Endothelial cell of umbilical vein (primary cell): ENCODE data around the gene UBE3D. TPM values are rescaled to one million over a fixed set of nuclear protein-coding genes. Genes with fewer than 3 reads are reported as not detected.

Experiments
- BruUV-seq: library from RNA; stranded (reverse); fragments of 400-500 nt; replicated peaks from 2 replicates; lab custom pipeline; 2021; lab: Mats Ljungman, UMichigan
- CTCF ChIA-PET: fragments of 300-600, 350-600 bp; sonication (Branson Sonifier 250); formaldehyde crosslinking; loops from one replicate; lab custom pipeline; 2021; ENCODE audit warnings: antibody characterized with exemption, inconsistent platforms; lab: Charles Lee
- POLR2A ChIA-PET: fragments of 300-600, 350-600 bp; sonication (Branson Sonifier 250); formaldehyde crosslinking; loops from one replicate; lab custom pipeline; 2021; ENCODE audit warnings: antibody characterized with exemption, inconsistent platforms; lab: Charles Lee
- DNase-seq: peaks from one replicate; pipeline ENCODE4 v3.0.0-alpha.2; 2011; ENCODE audit warnings: low read depth, low spot score
- FAIRE-seq: peaks from 2 replicates; lab custom pipeline; 2011; peaks lifted over from hg19 to GRCh38; lab: Jason Lieb, UNC
- H2AFZ ChIP-seq: 2 replicates; pipeline ENCODE4 v1.6.0; 2012; ENCODE audit warnings: low read depth, low read length, control low read depth, inconsistent platforms
- H3K27ac ChIP-seq: 2 replicates; pipeline ENCODE4 v1.5.1; 2011; ENCODE audit warnings: low read depth, mild to moderate bottlenecking, control low read depth, low read length, moderate library complexity; ENCODE audit not compliant: insufficient read depth
- H3K27me3 ChIP-seq, 2 experiments: 2 replicates each; pipeline versions ENCODE4 v1.6.0 to v1.6.1; 2011; ENCODE audit warnings: low read length in 2 of 2, mixed read lengths in 1 of 2; ENCODE audit not compliant: control insufficient read depth in 2 of 2, insufficient read depth in 2 of 2
- H3K36me3 ChIP-seq, 2 experiments: 2 replicates in 1 of 2; 3 replicates in 1 of 2; pipeline ENCODE4 v1.5.1; 2011; ENCODE audit warnings: low read length in 2 of 2, mild to moderate bottlenecking in 1 of 2, moderate library complexity in 1 of 2; ENCODE audit not compliant: control insufficient read depth in 2 of 2, insufficient read depth in 2 of 2; ENCODE audit errors: extremely low read depth in 1 of 2
- H3K4me1 ChIP-seq: 3 replicates; pipeline ENCODE4 v1.5.1; 2011; ENCODE audit warnings: mild to moderate bottlenecking, low read length; ENCODE audit not compliant: control insufficient read depth, insufficient read depth; ENCODE audit errors: extremely low read depth
- H3K4me2 ChIP-seq: 2 replicates; pipeline ENCODE4 v1.6.1; 2011; ENCODE audit warnings: low read length, control low read depth, mixed read lengths; ENCODE audit not compliant: insufficient read depth
- H3K4me3 ChIP-seq, 3 experiments: fragments of 200-600 bp in 1 of 3; sonication (generic), shearing (Covaris generic) in 1 of 3; replicated peaks in 1 of 3; 2 replicates each; pipeline ENCODE4 v1.5.1; 2011 to 2016; ENCODE audit warnings: control low read depth in 3 of 3, low read length in 3 of 3, mild to moderate bottlenecking in 2 of 3, inconsistent platforms in 1 of 3, low read depth in 1 of 3, moderate library complexity in 1 of 3; ENCODE audit not compliant: insufficient read depth in 1 of 3
- H3K79me2 ChIP-seq: 2 replicates; pipeline ENCODE4 v1.6.0; 2012; ENCODE audit warnings: low read length, inconsistent platforms; ENCODE audit not compliant: control insufficient read depth, insufficient read depth
- H3K9ac ChIP-seq: replicated peaks from 2 replicates; pipeline ENCODE3; 2011; ENCODE audit warnings: low read length, control low read depth; ENCODE audit not compliant: insufficient read depth; ENCODE audit errors: extremely low read depth
- H3K9me1 ChIP-seq: replicated peaks from 3 replicates; pipeline ENCODE4 v1.6.0; 2011; ENCODE audit warnings: mild to moderate bottlenecking, low read length; ENCODE audit not compliant: control insufficient read depth, insufficient read depth; ENCODE audit errors: extremely low read depth
- H3K9me3 ChIP-seq: replicated peaks from 2 replicates; pipeline ENCODE4 v1.5.1; 2012; ENCODE audit warnings: low read length, inconsistent platforms; ENCODE audit not compliant: control insufficient read depth, insufficient read depth
- H4K20me1 ChIP-seq: replicated peaks from 2 replicates; pipeline ENCODE3; 2011; ENCODE audit warnings: mild to moderate bottlenecking, low read length; ENCODE audit not compliant: control insufficient read depth, insufficient read depth; ENCODE audit errors: extremely low read depth
- CTCF ChIP-seq, 2 donors: IDR thresholded peaks; 1 replicate in 1 of 2; 2 replicates in 1 of 2; pipeline ENCODE4 v1.5.1; 2011; ENCODE audit warnings: low read length in 2 of 2, mild to moderate bottlenecking in 2 of 2, moderate library complexity in 2 of 2, control low read depth in 1 of 2, inconsistent platforms in 1 of 2, low read depth in 1 of 2; ENCODE audit not compliant: insufficient read depth in 1 of 2; ENCODE audit errors: extremely low read depth in 1 of 2
- EZH2 ChIP-seq: IDR thresholded peaks from 2 replicates; pipeline ENCODE4 v1.6.1; 2012; ENCODE audit warnings: borderline replicate concordance, low read depth, mild to moderate bottlenecking, moderate library complexity, low read length, inconsistent platforms; ENCODE audit not compliant: severe bottlenecking
- FOS ChIP-seq: IDR thresholded peaks from 2 replicates; pipeline ENCODE4 v1.6.1; 2011; ENCODE audit warnings: mild to moderate bottlenecking, low read length, moderate library complexity, borderline replicate concordance; ENCODE audit not compliant: insufficient read depth
- GATA2 ChIP-seq: IDR thresholded peaks from 2 replicates; pipeline ENCODE4 v1.7.0; 2011; ENCODE audit warnings: low read depth, mild to moderate bottlenecking, moderate library complexity, mixed read lengths, low read length; ENCODE audit not compliant: insufficient read length, insufficient read depth
- JUN ChIP-seq: IDR thresholded peaks from 2 replicates; pipeline ENCODE4 v1.6.1; 2011; ENCODE audit warnings: borderline replicate concordance, low read depth; ENCODE audit not compliant: insufficient read length, insufficient read depth
- MAX ChIP-seq: IDR thresholded peaks from 2 replicates; pipeline ENCODE4 v1.6.1; 2011; ENCODE audit not compliant: insufficient read depth, insufficient read length
- MYC ChIP-seq: IDR thresholded peaks from one replicate; pipeline ENCODE4 v1.6.1; 2011; ENCODE audit warnings: mild to moderate bottlenecking, low read depth, low read length
- POLR2A ChIP-seq: IDR thresholded peaks from 2 replicates; pipeline ENCODE4 v1.6.1; 2012; ENCODE audit warnings: low read depth, mild to moderate bottlenecking, control low read depth, low read length
- POLR2AphosphoS5 ChIP-seq: IDR thresholded peaks from 2 replicates; pipeline ENCODE4 v1.6.1; 2012; ENCODE audit warnings: low read depth, mild to moderate bottlenecking, control low read depth, low read length, moderate library complexity; ENCODE audit not compliant: insufficient read depth
- dilution Hi-C: fragments of 300-500 bp; cut with MboI; formaldehyde crosslinking; loops from one replicate; pipeline ENCODE4 v1.15.0; 2019; ENCODE audit warnings: low sequenced_read_pairs; ENCODE audit not compliant: extremely low pct_ligation_motif_present
- intact Hi-C: fragments of 100-400 bp; cut with micrococcal nuclease; formaldehyde crosslinking; loops from one replicate; pipeline ENCODE4 v1.10.0; 2022
- polyA plus RNA-seq, 4 experiments: library from polyadenylated mRNA; depleted of rRNA in 3 of 4; stranded (reverse) in 3 of 4; unstranded in 1 of 4; fragments of >200 nt; gene quantifications; 2 replicates each; pipeline versions ENCODE4 v1.2.1 to v1.2.3, GENCODE V29; 2011 to 2012; ENCODE audit warnings: missing spikeins in 1 of 4
- total RNA-seq: library from RNA; stranded (reverse); gene quantifications from 2 replicates; pipeline ENCODE4 v1.2.3, GENCODE V29; 2021

UBE3D gene
- total and polyA plus RNA-seq, 2 donors (not counting 3 experiments of a cell fraction or from before 2014, with no cell fraction given), result 1.9 to 6.2 TPM

GRCh38 chr6:82995066-82995465 is 70.6 kb downstream of the UBE3D start:
- intact Hi-C loops, result no loop called here

More at GRCh38 chr6:82995066-82995465, 70.6 kb downstream of the UBE3D start:
- H2AFZ ChIP-seq, result no peak overlapping the region
- dilution Hi-C loops, result no loop called here
- H3K4me2 ChIP-seq, result no peak overlapping the region
- FAIRE-seq (no peak), DNase-seq (no peak)
- H3K9ac ChIP-seq, result no peak overlapping the region
- no peaks in the 10 kb centered on the region for H3K79me2 ChIP-seq
- no peaks in the 10 kb centered on the region for H3K9me1 ChIP-seq
- CTCF ChIA-PET, result no interaction called here
- no peaks in the 10 kb centered on the region for H3K36me3 ChIP-seq
- POLR2A ChIA-PET, result no interaction called here
- BruUV-seq, result no TSS peak
- H3K4me3 ChIP-seq, result no peak overlapping the region
- no peaks in the 10 kb centered on the region for H4K20me1 ChIP-seq
- no peaks in the 10 kb centered on the region for H3K27me3 ChIP-seq
- H3K9me3 ChIP-seq, result no peaks in the 10 kb centered on the region
- no peaks in the 10 kb centered on the region for H3K4me1 ChIP-seq
- TF ChIP-seq MAX, result no peak
- TF ChIP-seq EZH2, result no peak
- TF ChIP-seq POLR2AphosphoS5, result no peak
- no peak for TF ChIP-seq CTCF (IDR thresholded peaks at IDR 0.05; ENCODE audit: extremely low read depth in 1 of 2, insufficient read depth in 1 of 2, low read depth in 1 of 2, low read length in 2 of 2)
- no peak for TF ChIP-seq POLR2A
- TF ChIP-seq FOS, result no peak
- TF ChIP-seq MYC, result no peak
- TF ChIP-seq GATA2, result no peak
- no peak for TF ChIP-seq JUN
- no peak overlapping the region for H3K27ac ChIP-seq
